GM13976 (cell line): ENCODE measurements around the gene FBN3.

Experiments
- DNase-seq: peaks from one replicate; pipeline ENCODE4 v3.0.0; 2012; ENCODE audit warnings: low spot score
- CTCF ChIP-seq: IDR thresholded peaks from 2 replicates; pipeline ENCODE4 v1.5.1; 2012; ENCODE audit warnings: borderline replicate concordance, mild to moderate bottlenecking; ENCODE audit not compliant: insufficient read depth; ENCODE audit errors: extremely low read depth, missing control alignments, control extremely low read depth
- in situ Hi-C: fragments of 300-500 bp; cut with MboI; formaldehyde crosslinking; loops from one replicate; pipeline ENCODE4 v1.12.0; 2022; ENCODE audit warnings: low sequenced_read_pairs, mixed read lengths, inconsistent platforms; ENCODE audit not compliant: unreplicated experiment

The FBN3 gene

GRCh38 chr19:8149261-8150094 lies at the start of gene FBN3:
FBN3 (minus strand) TSS chr19:8149592; CDS start chr19:8147480, 2,112 bp downstream.
- in situ Hi-C loops: loop anchor here (10.0 kb wide), 1 partner anchor 105 kb away; no protein-coding TSS in a partner anchor

GRCh38 chr19:8196271-8196927 lies 47.0 kb upstream of the FBN3 start:
- no peak for DNase-seq
- in situ Hi-C loops: no loop called here
- TF ChIP-seq CTCF: no peak

More at GRCh38 chr19:8149261-8150094, at the start of gene FBN3:
- no peak for TF ChIP-seq CTCF
- DNase-seq: no peak

GRCh38 chr19:8194528-8195267 lies 45.3 kb upstream of the FBN3 start:
- no peak for TF ChIP-seq CTCF
- no peak for DNase-seq
- in situ Hi-C loops: no loop called here

DNA sequence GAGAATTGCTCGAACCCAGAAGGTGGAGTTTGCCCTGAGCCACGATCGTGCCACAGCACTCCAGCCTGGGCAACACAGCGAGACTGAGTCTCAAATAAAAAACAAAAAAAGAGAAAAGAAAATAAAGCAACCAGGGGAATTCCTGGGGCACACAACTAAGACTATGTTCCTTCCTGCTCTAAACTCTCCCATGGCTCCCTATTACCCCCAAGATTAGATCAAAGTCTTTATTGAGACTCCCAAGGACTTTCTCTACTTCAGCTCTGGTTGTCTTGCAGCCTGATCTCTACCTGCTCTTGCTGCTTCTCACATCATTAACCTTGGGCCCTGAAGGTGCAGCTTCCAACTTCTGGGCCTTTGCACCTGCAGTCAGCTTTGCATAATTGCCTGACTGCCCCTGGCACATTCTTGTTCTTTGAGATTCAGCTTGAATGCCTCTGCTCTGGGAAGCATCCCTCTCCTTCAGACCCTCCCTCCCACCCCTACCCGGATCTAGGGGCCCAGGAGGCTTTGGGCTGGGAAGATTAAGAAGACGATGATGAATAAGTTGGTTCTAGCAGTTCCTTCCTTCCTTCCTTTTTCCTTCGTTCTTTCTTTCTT lies 42.9 kb upstream of the FBN3 start:
- in situ Hi-C loops: no loop called here
- TF ChIP-seq CTCF: no peak
- DNase-seq: no peak

- in situ Hi-C loops: no loop called here
- no peak for TF ChIP-seq CTCF
- no peak for DNase-seq
These were observed 36.1 kb upstream of the FBN3 start for GRCh38 chr19:8185343-8186068.
